ENCODE results near the gene SCRG1.

SCRG1 gene

GRCh38 chr4:173410079-173410478 lies 11.2 kb upstream of the SCRG1 start:
- no peak for DNase-seq

GRCh38 chr4:173405840-173406606 lies 7.1 kb upstream of the SCRG1 start:
- DNase-seq: no peak

GRCh38 chr4:173404296-173404865 lies 5.5 kb upstream of the SCRG1 start:
- no peak for DNase-seq

- DNase-seq: no peak
Measured at GRCh38 chr4:173403051-173403450, 4.1 kb upstream of the SCRG1 start.

GRCh38 chr4:173401063-173401462 lies 2.1 kb upstream of the SCRG1 start:
- DNase-seq: no peak

- DNase-seq: no peak
Measured at GRCh38 chr4:173398220-173398619, 696 bp downstream of the SCRG1 start.

GRCh38 chr4:173397604-173398003 lies 1.3 kb downstream of the SCRG1 start:
- no peak for DNase-seq

- no peak for DNase-seq
Measured at GRCh38 chr4:173391701-173392100, 7.2 kb downstream of the SCRG1 start.

- no peak for DNase-seq
Measured at GRCh38 chr4:173386751-173387150, 12.2 kb downstream of the SCRG1 start.

- no peak for DNase-seq
Measured at GRCh38 chr4:173382349-173382748, 16.6 kb downstream of the SCRG1 start.

GRCh38 chr4:173381610-173382009 lies 17.3 kb downstream of the SCRG1 start:
- DNase-seq: no peak

- DNase-seq: no peak
Measured at GRCh38 chr4:173380987-173381386, 17.9 kb downstream of the SCRG1 start.

- DNase-seq: no peak
Measured at GRCh38 chr4:173379929-173380328, 19.0 kb downstream of the SCRG1 start.

- DNase-seq: no peak
Measured at GRCh38 chr4:173374588-173374987, 24.3 kb downstream of the SCRG1 start.

GRCh38 chr4:173371292-173372192 lies 27.4 kb downstream of the SCRG1 start:
- DNase-seq: peak; percentile 77

GRCh38 chr4:173370477-173371291 lies 28.2 kb downstream of the SCRG1 start, which contains the start of gene SAP30:
Gene SAP30 (plus strand): TSS chr4:173370954. CDS start chr4:173371183, 229 bp downstream.
- peak; percentile 99 for DNase-seq

GRCh38 chr4:173370130-173370476 lies 28.8 kb downstream of the SCRG1 start:
- peak; percentile 80 for DNase-seq

- peak; percentile 71 for DNase-seq
Measured at GRCh38 chr4:173367946-173368345, 31.0 kb downstream of the SCRG1 start.

- DNase-seq: no peak
Measured at GRCh38 chr4:173367285-173367684, 31.6 kb downstream of the SCRG1 start.

GRCh38 chr4:173365359-173365996 lies 33.4 kb downstream of the SCRG1 start:
- no peak for DNase-seq

- no peak for DNase-seq
Measured at GRCh38 chr4:173362666-173363065, 36.2 kb downstream of the SCRG1 start.

GRCh38 chr4:173360587-173361221 lies 38.2 kb downstream of the SCRG1 start:
- peak; percentile 65 for DNase-seq

Data from hematopoietic multipotent progenitor cell treated with erythropoietin and hydrocortisone succinate and interleukin-3 and kit ligand, for 6 days (in vitro differentiated cells).